ENCODE measurements around the gene ANKRD6. TPM values are rescaled to one million over a fixed set of nuclear protein-coding genes. Genes with fewer than 3 reads are reported as not detected.

The ANKRD6 gene
- 10.0 and 15.4 TPM in 2 replicates for total RNA-seq

DNA sequence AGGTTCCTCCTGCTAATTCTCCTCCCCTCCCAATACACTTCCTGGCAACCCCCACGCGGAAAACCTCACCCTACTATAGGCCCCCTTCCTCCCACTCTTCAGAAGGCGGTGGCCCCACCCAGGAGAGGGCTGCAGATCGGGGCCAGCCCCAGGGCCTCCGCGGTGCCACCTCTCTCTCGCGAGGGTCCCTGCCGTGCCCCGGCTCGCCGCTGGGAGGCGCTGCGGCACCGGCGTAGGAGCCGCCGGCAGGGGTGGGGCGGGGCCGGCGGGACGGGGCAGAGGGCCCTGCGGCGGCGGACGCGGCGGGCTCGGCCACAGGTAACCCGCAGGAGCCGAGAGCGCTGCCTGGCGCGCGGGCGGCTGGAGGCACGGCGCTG is at the start of gene ANKRD6:
ANKRD6 (plus strand) TSS at position 278 of the 377 bp plus-strand sequence. CDS start 133,825 bp downstream, outside the sequence.
- Histone ChIP-seq H3K36me3 (ENCODE audit: control insufficient read depth, insufficient read depth, low read length) (no peaks in the 10 kb centered on the region), H3K27me3 (ENCODE audit: control insufficient read depth, insufficient read depth, low read length) (no peaks in the 10 kb centered on the region), H3K4me3 (ENCODE audit: low read depth, low read length) (peak within 1 kb of the TSS; percentile 59)
- no peak for DNase-seq (ENCODE audit: low read depth)
- TF ChIP-seq, protein P1, sequence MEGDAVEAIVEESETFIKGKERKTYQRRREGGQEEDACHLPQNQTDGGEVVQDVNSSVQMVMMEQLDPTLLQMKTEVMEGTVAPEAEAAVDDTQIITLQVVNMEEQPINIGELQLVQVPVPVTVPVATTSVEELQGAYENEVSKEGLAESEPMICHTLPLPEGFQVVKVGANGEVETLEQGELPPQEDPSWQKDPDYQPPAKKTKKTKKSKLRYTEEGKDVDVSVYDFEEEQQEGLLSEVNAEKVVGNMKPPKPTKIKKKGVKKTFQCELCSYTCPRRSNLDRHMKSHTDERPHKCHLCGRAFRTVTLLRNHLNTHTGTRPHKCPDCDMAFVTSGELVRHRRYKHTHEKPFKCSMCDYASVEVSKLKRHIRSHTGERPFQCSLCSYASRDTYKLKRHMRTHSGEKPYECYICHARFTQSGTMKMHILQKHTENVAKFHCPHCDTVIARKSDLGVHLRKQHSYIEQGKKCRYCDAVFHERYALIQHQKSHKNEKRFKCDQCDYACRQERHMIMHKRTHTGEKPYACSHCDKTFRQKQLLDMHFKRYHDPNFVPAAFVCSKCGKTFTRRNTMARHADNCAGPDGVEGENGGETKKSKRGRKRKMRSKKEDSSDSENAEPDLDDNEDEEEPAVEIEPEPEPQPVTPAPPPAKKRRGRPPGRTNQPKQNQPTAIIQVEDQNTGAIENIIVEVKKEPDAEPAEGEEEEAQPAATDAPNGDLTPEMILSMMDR (IDR thresholded peaks at IDR 0.05; ENCODE audit: insufficient read depth, low read length, poor library complexity, severe bottlenecking) = peak; percentile 62

DNA sequence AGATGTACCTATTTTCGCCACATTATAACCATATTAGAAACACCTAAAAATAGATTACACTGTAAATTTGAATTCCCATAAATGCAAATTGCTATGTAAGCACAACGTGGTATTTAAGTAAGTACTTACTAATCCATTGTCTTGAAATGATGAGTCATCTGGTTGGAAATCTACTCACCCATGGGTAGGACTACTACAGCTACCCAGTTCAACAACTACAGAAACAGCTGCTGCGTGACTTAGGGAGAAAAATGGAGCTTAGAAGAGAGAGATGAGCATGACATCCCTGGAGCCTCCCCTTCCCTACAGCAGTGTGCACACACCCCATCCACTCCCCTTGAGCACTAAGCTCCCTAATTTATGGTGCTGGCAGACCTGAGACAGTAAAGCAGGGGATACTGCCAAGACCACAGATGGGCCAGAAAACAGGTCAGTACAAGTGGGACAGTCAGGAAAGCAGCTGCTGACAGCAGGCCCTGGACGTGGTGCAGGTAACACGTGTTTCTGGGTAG is 47.7 kb upstream of the ANKRD6 start:
- Histone ChIP-seq H3K4me3 (ENCODE audit: low read depth, low read length) (no peak overlapping the region), H3K27me3 (ENCODE audit: control insufficient read depth, insufficient read depth, low read length) (no peaks in the 10 kb centered on the region), H3K36me3 (ENCODE audit: control insufficient read depth, insufficient read depth, low read length) (no peaks in the 10 kb centered on the region)
- peak; percentile 54 for DNase-seq (ENCODE audit: low read depth)
- TF ChIP-seq, protein P1 (IDR thresholded peaks at IDR 0.05; ENCODE audit: insufficient read depth, low read length, poor library complexity, severe bottlenecking) = no peak

DNA sequence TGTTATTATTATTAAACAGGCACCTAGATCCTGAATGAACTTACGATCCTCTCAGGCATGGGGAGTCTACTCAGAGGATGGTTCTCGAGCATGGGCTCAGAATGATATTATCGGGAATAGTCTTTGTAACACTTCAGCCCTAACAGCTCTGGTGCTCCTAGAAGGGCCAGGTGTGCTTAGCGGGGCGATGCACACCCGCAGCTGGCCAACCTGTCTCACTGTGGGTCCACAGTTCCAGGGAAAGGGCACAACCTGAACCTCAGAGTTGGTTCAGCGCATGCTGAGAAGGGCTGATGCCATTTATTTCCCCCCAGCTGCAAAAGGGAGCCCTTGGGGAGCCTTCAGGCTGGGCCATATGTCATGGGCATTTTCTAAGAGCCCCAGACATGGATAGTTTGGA is 47.1 kb upstream of the ANKRD6 start:
- no peaks in the 10 kb centered on the region for H3K27me3 ChIP-seq (ENCODE audit: control insufficient read depth, insufficient read depth, low read length)
- no peaks in the 10 kb centered on the region for H3K36me3 ChIP-seq (ENCODE audit: control insufficient read depth, insufficient read depth, low read length)
- no peak for DNase-seq (ENCODE audit: low read depth)
- TF ChIP-seq, protein P1 (IDR thresholded peaks at IDR 0.05; ENCODE audit: insufficient read depth, low read length, poor library complexity, severe bottlenecking) = no peak
- no peak overlapping the region for H3K4me3 ChIP-seq (ENCODE audit: low read depth, low read length)

DNA sequence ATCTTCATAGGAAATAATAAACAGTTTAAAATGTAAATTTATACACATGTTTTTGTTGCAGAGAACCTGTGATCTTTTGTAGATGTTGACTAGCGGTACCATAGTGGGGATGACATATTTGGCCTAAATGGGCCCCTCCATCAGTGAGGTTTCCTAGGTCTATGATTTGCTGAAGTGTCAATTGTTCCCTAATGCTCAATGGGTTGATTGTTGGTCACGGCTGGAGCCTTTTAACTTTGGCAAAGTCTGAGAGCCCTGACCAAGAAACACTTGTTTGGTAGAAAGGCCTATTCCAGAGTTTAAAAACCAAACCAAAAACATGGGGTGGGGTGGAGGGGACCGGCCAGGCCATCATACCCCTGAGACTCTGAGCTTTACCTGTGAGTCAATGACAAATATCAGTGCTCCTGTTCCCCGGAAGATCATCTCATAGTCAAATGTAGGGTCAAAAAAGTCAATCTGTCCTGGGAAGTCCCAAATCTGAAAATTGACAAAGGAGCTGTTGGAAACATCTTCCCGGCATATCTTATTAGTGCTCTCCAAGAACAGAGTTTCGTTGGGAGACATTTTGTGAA is 45.9 kb upstream of the ANKRD6 start:
- TF ChIP-seq, protein P1 (IDR thresholded peaks at IDR 0.05; ENCODE audit: insufficient read depth, low read length, poor library complexity, severe bottlenecking) = no peak
- no peak overlapping the region for H3K4me3 ChIP-seq (ENCODE audit: low read depth, low read length)
- no peak for DNase-seq (ENCODE audit: low read depth)
- H3K27me3 ChIP-seq (ENCODE audit: control insufficient read depth, insufficient read depth, low read length) = no peaks in the 10 kb centered on the region
- H3K36me3 ChIP-seq (ENCODE audit: control insufficient read depth, insufficient read depth, low read length) = no peaks in the 10 kb centered on the region

DNA sequence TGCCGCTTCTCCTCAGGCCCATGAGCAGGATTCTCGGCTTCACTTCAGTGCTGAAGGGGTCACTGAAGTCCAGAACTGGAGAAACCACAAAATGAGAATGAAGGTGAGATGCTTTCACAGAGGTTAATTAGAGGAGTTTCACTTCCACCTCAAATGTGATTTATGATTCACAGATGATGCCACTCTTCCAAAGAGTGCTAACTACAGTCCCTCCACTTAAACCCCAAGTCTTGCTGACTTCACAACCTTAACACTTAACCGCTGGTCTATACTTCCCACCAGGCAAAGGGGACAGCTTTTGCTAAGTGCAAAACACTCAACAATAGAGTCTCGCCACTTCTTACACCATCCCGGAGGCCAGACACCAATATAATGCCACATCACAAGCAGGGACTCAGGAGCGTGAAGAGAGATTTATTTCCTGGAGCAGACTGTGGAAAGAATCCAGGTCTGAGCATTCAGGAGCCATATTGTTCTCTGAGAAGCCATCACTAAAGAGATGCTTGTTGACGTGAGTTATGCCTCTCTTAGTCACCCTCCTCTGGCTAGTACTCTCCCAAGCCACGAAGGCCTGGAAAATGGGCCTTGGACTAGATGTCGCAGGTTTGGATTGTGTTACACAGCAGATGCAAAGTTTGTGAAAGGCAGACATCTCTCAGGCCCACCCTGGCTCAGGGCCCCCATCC is 45.3 kb upstream of the ANKRD6 start:
- Histone ChIP-seq H3K27me3 (ENCODE audit: control insufficient read depth, insufficient read depth, low read length) (no peaks in the 10 kb centered on the region), H3K4me3 (ENCODE audit: low read depth, low read length) (no peak overlapping the region), H3K36me3 (ENCODE audit: control insufficient read depth, insufficient read depth, low read length) (no peaks in the 10 kb centered on the region)
- TF ChIP-seq, protein P1 (IDR thresholded peaks at IDR 0.05; ENCODE audit: insufficient read depth, low read length, poor library complexity, severe bottlenecking) = no peak
- no peak for DNase-seq (ENCODE audit: low read depth)

Measured in kidney epithelial cell (primary cell).